ENCODE results near the gene GJA1.

GRCh38 chr6:121453191-121453590 lies 17.7 kb downstream of the GJA1 start:
- no peak for TF ChIP-seq CREB1 (IDR thresholded peaks at IDR 0.05)
- TF ChIP-seq NANOG (IDR thresholded peaks at IDR 0.05; ENCODE audit: insufficient read depth, low read depth, low read length, poor library complexity, severe bottlenecking), result no peak
- no peak for TF ChIP-seq POLR2AphosphoS5 (IDR thresholded peaks at IDR 0.05; ENCODE audit: low read depth, low read length)
- TF ChIP-seq CTCF (IDR thresholded peaks at IDR 0.05; ENCODE audit: control extremely low read depth in 1 of 3, insufficient read depth in 1 of 3, low read depth in 1 of 3, low read length in 3 of 3), result no peak
- TF ChIP-seq POLR2A (IDR thresholded peaks at IDR 0.05; ENCODE audit: control extremely low read depth in 1 of 2, low read depth in 2 of 2, low read length in 2 of 2), result no peak
